GM18519 (cell line): ENCODE results near the gene BRD1.
"Not testable (repeated sequence)": the region's sequence is repeated elsewhere in the genome, so short reads cannot be mapped to it uniquely, and the experiment has no call there.

Source experiments
- ATAC-seq: cut with Tn5 transposase; IDR thresholded peaks from one replicate; pipeline ENCODE4 v1.9.1; 2021; ENCODE audit warnings: mild to moderate bottlenecking, moderate library complexity; ENCODE audit not compliant: unreplicated experiment, low FRiP score

BRD1 gene

GRCh38 chr22:49785841-49786471 lies 41.7 kb downstream of the BRD1 start:
- ATAC-seq, result no peak

GRCh38 chr22:49785046-49785521 lies 42.6 kb downstream of the BRD1 start:
- ATAC-seq, result no peak

GRCh38 chr22:49784630-49784971 lies 43.1 kb downstream of the BRD1 start:
- ATAC-seq, result no peak

- no peak for ATAC-seq
Observed at GRCh38 chr22:49783926-49784629, 43.6 kb downstream of the BRD1 start.

GRCh38 chr22:49783036-49783746 lies 44.5 kb downstream of the BRD1 start:
- no peak for ATAC-seq

GRCh38 chr22:49781886-49782285 lies 45.8 kb downstream of the BRD1 start:
- ATAC-seq, result not testable (repeated sequence)

- no peak for ATAC-seq
Observed at GRCh38 chr22:49781289-49781782, 46.3 kb downstream of the BRD1 start.

GRCh38 chr22:49780698-49781288 lies 46.9 kb downstream of the BRD1 start:
- no peak for ATAC-seq

- ATAC-seq, result no peak
Observed at GRCh38 chr22:49779853-49780697, 47.6 kb downstream of the BRD1 start.

- ATAC-seq, result no peak
Observed at GRCh38 chr22:49779211-49779610, 48.5 kb downstream of the BRD1 start.

GRCh38 chr22:49777569-49778249 lies 50.0 kb downstream of the BRD1 start:
- ATAC-seq, result no peak

GRCh38 chr22:49776891-49777290 lies 50.8 kb downstream of the BRD1 start:
- ATAC-seq, result no peak

- no peak for ATAC-seq
Observed at GRCh38 chr22:49775867-49776511, 51.7 kb downstream of the BRD1 start.

GRCh38 chr22:49775191-49775866 lies 52.3 kb downstream of the BRD1 start:
- ATAC-seq, result no peak

GRCh38 chr22:49774499-49775151 lies 53.0 kb downstream of the BRD1 start:
- ATAC-seq, result no peak

GRCh38 chr22:49774046-49774445 lies 53.6 kb downstream of the BRD1 start:
- no peak for ATAC-seq

- ATAC-seq, result no peak
Observed at GRCh38 chr22:49773531-49773930, 54.1 kb downstream of the BRD1 start.

GRCh38 chr22:49772692-49773091 lies 55.0 kb downstream of the BRD1 start:
- no peak for ATAC-seq
